Measurements from ENCODE around the gene C11orf16. TPM values are rescaled to one million over a fixed set of nuclear protein-coding genes. Genes with fewer than 3 reads are reported as not detected.

The C11orf16 gene
- total RNA-seq, 1 experiment from 2014 or later: not detected

- no peak overlapping the region for H3K4me3 ChIP-seq
- H4K20me1 ChIP-seq (ENCODE audit: insufficient read depth): no peaks in the 10 kb centered on the region
- no peak overlapping the region for H3K27ac ChIP-seq
- no peaks in the 10 kb centered on the region for H3K9me3 ChIP-seq (ENCODE audit: insufficient read depth, low read depth)
- CTCF ChIA-PET: no interaction called here
- H3K79me2 ChIP-seq (ENCODE audit: low read depth): no peaks in the 10 kb centered on the region
- H3K36me3 ChIP-seq (ENCODE audit: low read depth): no peaks in the 10 kb centered on the region
- no TSS peak for BruUV-seq (replicated peaks)
- H2AFZ ChIP-seq: no peak overlapping the region
- H3K9me2 ChIP-seq (ENCODE audit: insufficient read depth): no peaks in the 10 kb centered on the region
- peaks cover 8% of the 10 kb centered on the region; the same call in 1 of the 2 replicates for H3F3A ChIP-seq (ENCODE audit: insufficient read depth, low read depth)
- POLR2A ChIA-PET (ENCODE audit: unreplicated experiment): no interaction called here
- no peak overlapping the region for H3K4me2 ChIP-seq
- TF ChIP-seq EZH2 (IDR thresholded peaks at IDR 0.05; ENCODE audit: low read depth): no peak
- TF ChIP-seq CTCF (conservative IDR thresholded peaks at IDR 0.05): no peak
- no peaks in the 10 kb centered on the region for H3K27me3 ChIP-seq (ENCODE audit: insufficient read depth, low read depth)
- H3K4me1 ChIP-seq (replicated peaks; ENCODE audit: insufficient read depth): 0 out of 2 replicates have a peak, but pooled peaks cover 12% of the 10 kb centered on the region
- DNase-seq: no peak
- intact Hi-C loops (cut with micrococcal nuclease; ENCODE audit: unreplicated experiment): no loop called here
These were observed 1.2 kb upstream of the C11orf16 start for GRCh38 chr11:8933931-8934330.

- CTCF ChIA-PET: no interaction called here
These were observed 2.1 kb downstream of the C11orf16 start for GRCh38 chr11:8930456-8931175.

GRCh38 chr11:8928981-8929615 is 3.6 kb downstream of the C11orf16 start:
- no peaks in the 10 kb centered on the region for H3F3A ChIP-seq (ENCODE audit: insufficient read depth, low read depth)
- H3K9me2 ChIP-seq (ENCODE audit: insufficient read depth): no peaks in the 10 kb centered on the region
- H3K4me1 ChIP-seq (replicated peaks; ENCODE audit: insufficient read depth): no peaks in the 10 kb centered on the region
- H3K79me2 ChIP-seq (ENCODE audit: low read depth): no peaks in the 10 kb centered on the region
- no peaks in the 10 kb centered on the region for H3K36me3 ChIP-seq (ENCODE audit: low read depth)
- intact Hi-C loops (cut with micrococcal nuclease; ENCODE audit: unreplicated experiment): no loop called here
- no peak overlapping the region for H3K27ac ChIP-seq
- no peak overlapping the region for H3K4me3 ChIP-seq
- no peaks in the 10 kb centered on the region for H3K27me3 ChIP-seq (ENCODE audit: insufficient read depth, low read depth)
- no peaks in the 10 kb centered on the region for H3K9me3 ChIP-seq (ENCODE audit: insufficient read depth, low read depth)
- no peak for DNase-seq
- BruUV-seq (replicated peaks): no TSS peak
- ChIA-PET POLR2A (ENCODE audit: unreplicated experiment) (no interaction called here), CTCF (no interaction called here)
- no peak for TF ChIP-seq EZH2 (IDR thresholded peaks at IDR 0.05; ENCODE audit: low read depth)
- TF ChIP-seq CTCF (conservative IDR thresholded peaks at IDR 0.05): no peak
- no peaks in the 10 kb centered on the region for H4K20me1 ChIP-seq (ENCODE audit: insufficient read depth)
- no peak overlapping the region for H2AFZ ChIP-seq
- H3K4me2 ChIP-seq: no peak overlapping the region

More at GRCh38 chr11:8930456-8931175, 2.1 kb downstream of the C11orf16 start:
- Histone ChIP-seq H3F3A (ENCODE audit: insufficient read depth, low read depth) (peaks cover 8% of the 10 kb centered on the region; the same call in 1 of the 2 replicates), H3K9me3 (ENCODE audit: insufficient read depth, low read depth) (no peaks in the 10 kb centered on the region), H3K9me2 (ENCODE audit: insufficient read depth) (no peaks in the 10 kb centered on the region), H3K36me3 (ENCODE audit: low read depth) (no peaks in the 10 kb centered on the region), H3K79me2 (ENCODE audit: low read depth) (no peaks in the 10 kb centered on the region), H2AFZ (no peak overlapping the region), H3K4me3 (no peak overlapping the region), H3K27ac (no peak overlapping the region), H3K4me1 (replicated peaks; ENCODE audit: insufficient read depth) (0 out of 2 replicates have a peak, but pooled peaks cover 11% of the 10 kb centered on the region), H4K20me1 (ENCODE audit: insufficient read depth) (no peaks in the 10 kb centered on the region), H3K27me3 (ENCODE audit: insufficient read depth, low read depth) (no peaks in the 10 kb centered on the region), H3K4me2 (no peak overlapping the region)
- DNase-seq: no peak
- TF ChIP-seq CTCF (conservative IDR thresholded peaks at IDR 0.05) (no peak), EZH2 (IDR thresholded peaks at IDR 0.05; ENCODE audit: low read depth) (no peak)
- POLR2A ChIA-PET (ENCODE audit: unreplicated experiment): no interaction called here
- intact Hi-C loops (cut with micrococcal nuclease; ENCODE audit: unreplicated experiment): no loop called here
- no TSS peak for BruUV-seq (replicated peaks)

All from PC-9 (cell line).